ENCODE results near the gene PRSS21. TPM values are rescaled to one million over a fixed set of nuclear protein-coding genes. Genes with fewer than 3 reads are reported as not detected.
A peak's percentile ranks its signal among the peaks of the same experiment; 100 is the strongest.

Gene PRSS21
- total and polyA plus RNA-seq, 4 donors = 0.18 to 1.0 (median 0.26) TPM; not detected in 1

DNA sequence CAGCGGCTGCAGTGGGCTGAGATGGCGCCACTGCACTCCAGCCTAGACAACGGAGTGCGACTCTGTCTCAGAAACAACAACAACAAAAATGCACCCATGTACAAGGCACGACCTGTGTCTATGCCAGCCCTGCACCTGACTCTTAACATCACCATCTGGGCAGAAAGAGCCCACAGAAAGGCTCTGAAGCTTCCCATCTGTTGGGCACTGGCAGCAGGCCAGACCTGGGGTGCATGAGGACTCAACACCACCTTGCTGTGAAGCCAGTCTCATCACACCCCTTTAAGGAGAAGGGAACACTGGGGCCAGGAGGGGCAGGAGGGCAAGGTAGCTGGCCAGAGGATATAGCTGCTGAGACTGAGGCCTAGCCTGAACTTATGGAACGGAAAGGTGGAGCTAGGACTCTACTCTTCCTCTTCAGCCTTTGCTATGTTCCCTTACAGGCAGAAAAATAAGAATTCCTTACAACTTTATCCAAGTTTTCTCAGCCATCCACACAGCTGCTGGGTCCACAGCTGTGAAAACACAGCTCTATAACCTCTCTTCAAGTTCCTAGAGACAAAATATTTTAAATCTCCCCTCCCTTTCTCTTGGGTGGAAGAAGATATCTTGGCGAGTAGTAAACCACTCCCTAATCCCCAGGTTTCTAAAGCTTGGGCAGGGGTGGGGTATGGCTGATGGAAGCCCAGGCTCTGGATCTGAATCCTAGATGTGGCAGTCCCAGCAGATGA is 42.7 kb upstream of the PRSS21 start:
- H3K4me3 ChIP-seq (ENCODE audit: low read depth in 1 of 3, low read length in 3 of 3) = no peak overlapping the region
- no peaks in the 10 kb centered on the region for H3K27me3 ChIP-seq (ENCODE audit: control insufficient read depth in 4 of 4, insufficient read depth in 4 of 4, low read length in 3 of 4)
- TF ChIP-seq FOXA1 (IDR thresholded peaks at IDR 0.05) = no peak
- no peak for TF ChIP-seq CTCF (IDR thresholded peaks at IDR 0.05; ENCODE audit: low read depth, low read length, missing input control)
- TF ChIP-seq RAD21 (IDR thresholded peaks at IDR 0.05) = no peak
- no peak for TF ChIP-seq HNF4A (conservative IDR thresholded peaks at IDR 0.05)
- TF ChIP-seq RXRA (IDR thresholded peaks at IDR 0.05) = no peak
- TF ChIP-seq SP1 (IDR thresholded peaks at IDR 0.05) = no peak
- no peak for TF ChIP-seq HNF4G (IDR thresholded peaks at IDR 0.05)
- TF ChIP-seq EGR1 (IDR thresholded peaks at IDR 0.05; ENCODE audit: low read depth in 2 of 2) = no peak
- no peak for DNase-seq (ENCODE audit: low spot score)
- H3K9ac ChIP-seq (ENCODE audit: low read depth in 1 of 2, low read length in 2 of 2) = no peak overlapping the region
- H3K27ac ChIP-seq (ENCODE audit: low read depth in 1 of 2, low read length in 2 of 2) = no peak overlapping the region
- 81% methylated on average over 7 of the region's 7 CpGs for WGBS
- H3K36me3 ChIP-seq (ENCODE audit: control insufficient read depth in 4 of 4, insufficient read depth in 3 of 4, low read depth in 1 of 4, low read length in 3 of 4) = peaks cover 18 to 46% (median 23%) of the 10 kb centered on the region in 4 donors
- H3K9me3 ChIP-seq (ENCODE audit: control insufficient read depth in 4 of 4, low read length in 3 of 4) = no peaks in the 10 kb centered on the region
- peaks cover 10 to 26% (median 18%) of the 10 kb centered on the region in 4 donors for H3K4me1 ChIP-seq (ENCODE audit: control insufficient read depth in 4 of 4, insufficient read depth in 4 of 4, low read length in 3 of 4)

GRCh38 chr16:2775131-2775716 is 41.8 kb upstream of the PRSS21 start:
- Histone ChIP-seq H3K9ac (ENCODE audit: low read depth in 1 of 2, low read length in 2 of 2) (no peak overlapping the region), H3K36me3 (ENCODE audit: control insufficient read depth in 4 of 4, insufficient read depth in 3 of 4, low read depth in 1 of 4, low read length in 3 of 4) (peaks cover 10 to 37% (median 17%) of the 10 kb centered on the region in 4 donors), H3K4me1 (ENCODE audit: control insufficient read depth in 4 of 4, insufficient read depth in 4 of 4, low read length in 3 of 4) (peaks cover 10 to 26% (median 18%) of the 10 kb centered on the region in 4 donors), H3K9me3 (ENCODE audit: control insufficient read depth in 4 of 4, low read length in 3 of 4) (no peaks in the 10 kb centered on the region), H3K4me3 (ENCODE audit: low read depth in 1 of 3, low read length in 3 of 3) (no peak overlapping the region), H3K27ac (ENCODE audit: low read depth in 1 of 2, low read length in 2 of 2) (no peak overlapping the region), H3K27me3 (ENCODE audit: control insufficient read depth in 4 of 4, insufficient read depth in 4 of 4, low read length in 3 of 4) (no peaks in the 10 kb centered on the region)
- TF ChIP-seq TAF1 (conservative IDR thresholded peaks at IDR 0.05) = no peak
- DNase-seq (ENCODE audit: low spot score) = no peak
- 87% methylated on average over 7 of the region's 7 CpGs for WGBS

GRCh38 chr16:2775765-2776499 is 41.1 kb upstream of the PRSS21 start:
- Histone ChIP-seq H3K27me3 (ENCODE audit: control insufficient read depth in 4 of 4, insufficient read depth in 4 of 4, low read length in 3 of 4) (no peaks in the 10 kb centered on the region), H3K9me3 (ENCODE audit: control insufficient read depth in 4 of 4, low read length in 3 of 4) (no peaks in the 10 kb centered on the region), H3K4me1 (ENCODE audit: control insufficient read depth in 4 of 4, insufficient read depth in 4 of 4, low read length in 3 of 4) (peaks cover 10 to 26% (median 18%) of the 10 kb centered on the region in 4 donors), H3K4me3 (ENCODE audit: low read depth in 1 of 3, low read length in 3 of 3) (peak overlapping the region; percentile 86 to 93 (median 90)), H3K27ac (ENCODE audit: low read depth in 1 of 2, low read length in 2 of 2) (peak overlapping the region in 1 of 2 donors; percentile 17), H3K36me3 (ENCODE audit: control insufficient read depth in 4 of 4, insufficient read depth in 3 of 4, low read depth in 1 of 4, low read length in 3 of 4) (peaks cover 4 to 30% (median 14%) of the 10 kb centered on the region in 4 donors), H3K9ac (ENCODE audit: low read depth in 1 of 2, low read length in 2 of 2) (peak overlapping the region; percentile 33 to 72)
- no peak for DNase-seq (ENCODE audit: low spot score)
- 55% methylated on average over 11 of the region's 11 CpGs for WGBS
- TF ChIP-seq HNF4A (conservative IDR thresholded peaks at IDR 0.05) = no peak
- TF ChIP-seq YY1 (IDR thresholded peaks at IDR 0.05) = no peak
- TF ChIP-seq, protein P1, sequence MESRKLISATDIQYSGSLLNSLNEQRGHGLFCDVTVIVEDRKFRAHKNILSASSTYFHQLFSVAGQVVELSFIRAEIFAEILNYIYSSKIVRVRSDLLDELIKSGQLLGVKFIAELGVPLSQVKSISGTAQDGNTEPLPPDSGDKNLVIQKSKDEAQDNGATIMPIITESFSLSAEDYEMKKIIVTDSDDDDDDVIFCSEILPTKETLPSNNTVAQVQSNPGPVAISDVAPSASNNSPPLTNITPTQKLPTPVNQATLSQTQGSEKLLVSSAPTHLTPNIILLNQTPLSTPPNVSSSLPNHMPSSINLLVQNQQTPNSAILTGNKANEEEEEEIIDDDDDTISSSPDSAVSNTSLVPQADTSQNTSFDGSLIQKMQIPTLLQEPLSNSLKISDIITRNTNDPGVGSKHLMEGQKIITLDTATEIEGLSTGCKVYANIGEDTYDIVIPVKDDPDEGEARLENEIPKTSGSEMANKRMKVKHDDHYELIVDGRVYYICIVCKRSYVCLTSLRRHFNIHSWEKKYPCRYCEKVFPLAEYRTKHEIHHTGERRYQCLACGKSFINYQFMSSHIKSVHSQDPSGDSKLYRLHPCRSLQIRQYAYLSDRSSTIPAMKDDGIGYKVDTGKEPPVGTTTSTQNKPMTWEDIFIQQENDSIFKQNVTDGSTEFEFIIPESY (IDR thresholded peaks at IDR 0.05) = no peak
- TF ChIP-seq SP1 (IDR thresholded peaks at IDR 0.05) = no peak
- TF ChIP-seq CTCF (IDR thresholded peaks at IDR 0.05; ENCODE audit: low read depth, low read length, missing input control) = no peak
- TF ChIP-seq FOXA1 (IDR thresholded peaks at IDR 0.05) = no peak
- TF ChIP-seq MAX (IDR thresholded peaks at IDR 0.05) = no peak
- no peak for TF ChIP-seq EGR1 (IDR thresholded peaks at IDR 0.05; ENCODE audit: low read depth in 2 of 2)
- no peak for TF ChIP-seq GABPA (IDR thresholded peaks at IDR 0.05 in 1 of 2, conservative IDR thresholded peaks at IDR 0.05 in 1 of 2)
- TF ChIP-seq RXRA (IDR thresholded peaks at IDR 0.05) = no peak
- no peak for TF ChIP-seq NR2F2 (IDR thresholded peaks at IDR 0.05)
- TF ChIP-seq RAD21 (IDR thresholded peaks at IDR 0.05) = no peak
- TF ChIP-seq, protein P2, sequence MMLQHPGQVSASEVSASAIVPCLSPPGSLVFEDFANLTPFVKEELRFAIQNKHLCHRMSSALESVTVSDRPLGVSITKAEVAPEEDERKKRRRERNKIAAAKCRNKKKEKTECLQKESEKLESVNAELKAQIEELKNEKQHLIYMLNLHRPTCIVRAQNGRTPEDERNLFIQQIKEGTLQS (IDR thresholded peaks at IDR 0.05) = no peak
- TF ChIP-seq FOXA2 (IDR thresholded peaks at IDR 0.05) = no peak
- TF ChIP-seq JUND (IDR thresholded peaks at IDR 0.05) = no peak
- no peak for TF ChIP-seq TAF1 (conservative IDR thresholded peaks at IDR 0.05)

All from liver (tissue), 9 donors.